Prostate gland (tissue), 2 donors: ENCODE data around the gene OR8B3. TPM values are rescaled to one million over a fixed set of nuclear protein-coding genes. Genes with fewer than 3 reads are reported as not detected.
"Not testable (repeated sequence)": the region's sequence is repeated elsewhere in the genome, so short reads cannot be mapped to it uniquely, and the experiment has no call there.

Experiments used
- DNase-seq: peaks from one replicate; pipeline ENCODE4 v3.0.0-alpha.2; 2019; ENCODE audit warnings: low spot score
- H3K27ac ChIP-seq, 2 donors: fragments of 200-600 bp; sonication (generic); 2 replicates each; pipeline ENCODE4 v1.5.1; 2017 to 2019
- H3K27me3 ChIP-seq: fragments of 200-600 bp; sonication (generic); replicated peaks from 2 replicates; pipeline ENCODE4 v1.5.1; 2019; ENCODE audit not compliant: insufficient read depth
- H3K36me3 ChIP-seq, 2 donors: fragments of 200-600 bp; sonication (generic); 1 replicate in 1 of 2; 2 replicates in 1 of 2; pipeline versions ENCODE4 v1.5.1 to v1.8.1; 2017 to 2019
- H3K4me1 ChIP-seq: fragments of 200-600 bp; sonication (generic); replicated peaks from 2 replicates; pipeline ENCODE4 v1.5.1; 2019
- H3K4me3 ChIP-seq, 2 donors: fragments of 200-600 bp; sonication (generic); 2 replicates each; pipeline ENCODE4 v1.5.1; 2017 to 2019
- H3K9me3 ChIP-seq: fragments of 200-600 bp; sonication (generic); 2 replicates; pipeline ENCODE4 v1.5.1; 2017
- POLR2A ChIP-seq: fragments of 450-650 bp; IDR thresholded peaks from one replicate; pipeline ENCODE4 v1.6.1; 2016; ENCODE audit warnings: antibody characterized with exemption, mild to moderate bottlenecking
- POLR2AphosphoS5 ChIP-seq: sonication (generic); formaldehyde crosslinking; IDR thresholded peaks from one replicate; pipeline ENCODE4 v1.6.1; 2017; ENCODE audit warnings: antibody characterized with exemption
- WGBS: methylation state at CpG from one replicate; pipeline ENCODE4 v1.1.5; 2018; 5-methylcytosine and 5-hydroxymethylcytosine counted together
- intact Hi-C: fragments of 100-400 bp; cut with DNase I; formaldehyde crosslinking; loops from one replicate; pipeline ENCODE4 v1.14.2; 2022
- total RNA-seq, 2 donors: library from RNA; depleted of rRNA; stranded (reverse); fragments of >200 nt; gene quantifications; one replicate each; pipeline ENCODE4 v1.1.0, GENCODE V29; 2016
- TF ChIP-seq, protein P1 (sequence below), 4 experiments: fragments of 200-600 bp in 2 of 4; fragments of 450-650 bp in 2 of 4; sonication (generic) in 2 of 4; IDR thresholded peaks; 1 replicate in 3 of 4; 2 replicates in 1 of 4; pipeline ENCODE4 v1.5.1; 2016 to 2019; ENCODE audit warnings: antibody characterized with exemption in 4 of 4, mild to moderate bottlenecking in 2 of 4, moderate library complexity in 2 of 4

OR8B3 gene
- total RNA-seq, 2 donors from 2014 or later, result not detected

DNA sequence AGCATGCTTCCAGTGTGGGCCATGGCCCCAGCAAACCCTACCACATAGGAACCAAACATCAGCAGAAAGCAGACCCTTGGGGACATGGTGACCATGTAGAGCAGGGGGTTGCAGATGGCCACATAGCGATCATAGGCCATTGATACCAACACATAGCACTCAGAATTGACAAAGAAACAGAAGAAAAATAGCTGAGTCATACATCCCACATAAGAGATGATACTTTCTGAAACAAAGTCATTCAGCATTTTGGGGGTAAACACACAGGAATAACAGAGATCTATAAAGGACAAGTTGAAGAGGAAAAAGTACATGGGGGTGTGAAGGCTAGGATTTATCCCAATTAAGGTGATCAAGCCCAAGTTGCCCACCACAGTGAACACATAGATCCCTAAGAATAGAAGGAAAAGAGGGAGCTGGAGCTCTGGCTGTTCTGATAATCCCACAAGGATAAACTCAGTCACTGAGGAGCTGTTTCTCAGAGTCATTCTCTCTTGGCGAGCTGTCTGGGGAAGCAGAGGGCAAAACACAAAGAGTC, 25.6 kb upstream of the OR8B3 start, which contains the start of gene OR8B4:
TSS of gene OR8B4 (minus strand) at position 488 of the 538 bp plus-strand sequence. CDS start at position 488, 0 bp downstream.
- H3K4me3 ChIP-seq, result no peak within 1 kb of the TSS
- H3K27me3 ChIP-seq, result no peaks in the 10 kb centered on the region
- intact Hi-C loops, result no loop called here
- 84% methylated on average over 2 of the region's 2 CpGs for WGBS
- no peaks in the 10 kb centered on the region for H3K9me3 ChIP-seq
- no peaks in the 10 kb centered on the region for H3K4me1 ChIP-seq
- TF ChIP-seq POLR2AphosphoS5 (no peak), POLR2A (no peak)
- TF ChIP-seq, protein P1, sequence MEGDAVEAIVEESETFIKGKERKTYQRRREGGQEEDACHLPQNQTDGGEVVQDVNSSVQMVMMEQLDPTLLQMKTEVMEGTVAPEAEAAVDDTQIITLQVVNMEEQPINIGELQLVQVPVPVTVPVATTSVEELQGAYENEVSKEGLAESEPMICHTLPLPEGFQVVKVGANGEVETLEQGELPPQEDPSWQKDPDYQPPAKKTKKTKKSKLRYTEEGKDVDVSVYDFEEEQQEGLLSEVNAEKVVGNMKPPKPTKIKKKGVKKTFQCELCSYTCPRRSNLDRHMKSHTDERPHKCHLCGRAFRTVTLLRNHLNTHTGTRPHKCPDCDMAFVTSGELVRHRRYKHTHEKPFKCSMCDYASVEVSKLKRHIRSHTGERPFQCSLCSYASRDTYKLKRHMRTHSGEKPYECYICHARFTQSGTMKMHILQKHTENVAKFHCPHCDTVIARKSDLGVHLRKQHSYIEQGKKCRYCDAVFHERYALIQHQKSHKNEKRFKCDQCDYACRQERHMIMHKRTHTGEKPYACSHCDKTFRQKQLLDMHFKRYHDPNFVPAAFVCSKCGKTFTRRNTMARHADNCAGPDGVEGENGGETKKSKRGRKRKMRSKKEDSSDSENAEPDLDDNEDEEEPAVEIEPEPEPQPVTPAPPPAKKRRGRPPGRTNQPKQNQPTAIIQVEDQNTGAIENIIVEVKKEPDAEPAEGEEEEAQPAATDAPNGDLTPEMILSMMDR (IDR thresholded peaks at IDR 0.05), result no peak
- DNase-seq, result no peak
- no peaks in the 10 kb centered on the region for H3K36me3 ChIP-seq
- no peak within 1 kb of the TSS for H3K27ac ChIP-seq

DNA sequence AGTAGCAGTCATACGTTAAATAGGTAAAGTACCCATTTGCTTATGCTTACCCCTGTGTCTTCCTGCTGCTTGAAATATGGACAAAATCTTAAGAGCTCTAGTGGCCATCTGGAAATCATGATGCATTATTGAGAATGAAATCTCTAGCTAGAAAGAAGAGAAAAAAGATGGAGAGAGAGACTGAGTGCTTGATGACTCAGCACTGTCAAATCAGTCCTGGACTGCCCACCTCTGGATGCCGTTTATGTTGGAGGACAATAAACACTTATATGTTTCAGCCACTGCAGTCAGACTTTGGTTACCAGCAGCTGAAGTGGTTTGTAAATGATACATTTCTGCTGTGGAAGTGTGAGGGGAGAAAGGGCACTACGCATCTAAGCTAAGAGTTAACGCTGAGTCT, 22.2 kb upstream of the OR8B3 start:
- Histone ChIP-seq H3K27me3 (no peaks in the 10 kb centered on the region), H3K9me3 (no peaks in the 10 kb centered on the region), H3K27ac (no peak overlapping the region), H3K4me3 (no peak overlapping the region), H3K4me1 (no peaks in the 10 kb centered on the region), H3K36me3 (no peaks in the 10 kb centered on the region)
- TF ChIP-seq, protein P1 (IDR thresholded peaks at IDR 0.05), result no peak
- TF ChIP-seq POLR2AphosphoS5, result no peak
- no peak for TF ChIP-seq POLR2A
- WGBS, result 75% methylated on average over 4 of the region's 4 CpGs
- DNase-seq, result no peak
- intact Hi-C loops, result no loop called here

GRCh38 chr11:124415356-124415923, 16.6 kb upstream of the OR8B3 start:
- DNase-seq, result no peak
- no peaks in the 10 kb centered on the region for H3K9me3 ChIP-seq
- peaks cover 3% of the 10 kb centered on the region for H3K27me3 ChIP-seq
- H3K36me3 ChIP-seq, result no peaks in the 10 kb centered on the region
- WGBS, result 21% methylated on average over 5 of the region's 5 CpGs
- no peak overlapping the region for H3K4me3 ChIP-seq
- intact Hi-C loops, result no loop called here
- no peaks in the 10 kb centered on the region for H3K4me1 ChIP-seq
- no peak overlapping the region for H3K27ac ChIP-seq
- TF ChIP-seq POLR2AphosphoS5, result no peak
- TF ChIP-seq, protein P1 (IDR thresholded peaks at IDR 0.05), result peak in 3 of 4 experiments; percentile 29 to 54 (median 44)

GRCh38 chr11:124409906-124410305, 11.1 kb upstream of the OR8B3 start:
- H3K27ac ChIP-seq, result no peak overlapping the region
- peaks cover 3% of the 10 kb centered on the region for H3K27me3 ChIP-seq
- no peaks in the 10 kb centered on the region for H3K4me1 ChIP-seq
- H3K36me3 ChIP-seq, result no peaks in the 10 kb centered on the region
- no peak overlapping the region for H3K4me3 ChIP-seq
- WGBS, result 84% methylated on average over 7 of the region's 7 CpGs
- intact Hi-C loops, result no loop called here
- TF ChIP-seq POLR2AphosphoS5 (no peak), POLR2A (no peak)
- TF ChIP-seq, protein P1 (IDR thresholded peaks at IDR 0.05), result no peak
- no peak for DNase-seq
- H3K9me3 ChIP-seq, result no peaks in the 10 kb centered on the region

GRCh38 chr11:124405581-124405980, 6.8 kb upstream of the OR8B3 start:
- Histone ChIP-seq H3K27me3 (no peaks in the 10 kb centered on the region), H3K9me3 (no peaks in the 10 kb centered on the region), H3K36me3 (no peaks in the 10 kb centered on the region), H3K27ac (no peak overlapping the region), H3K4me3 (no peak overlapping the region), H3K4me1 (no peaks in the 10 kb centered on the region)
- 71% methylated on average over 2 of the region's 2 CpGs for WGBS
- no peak for DNase-seq
- intact Hi-C loops, result no loop called here
- TF ChIP-seq POLR2AphosphoS5 (no peak), POLR2A (no peak)
- TF ChIP-seq, protein P1 (IDR thresholded peaks at IDR 0.05), result no peak

DNA sequence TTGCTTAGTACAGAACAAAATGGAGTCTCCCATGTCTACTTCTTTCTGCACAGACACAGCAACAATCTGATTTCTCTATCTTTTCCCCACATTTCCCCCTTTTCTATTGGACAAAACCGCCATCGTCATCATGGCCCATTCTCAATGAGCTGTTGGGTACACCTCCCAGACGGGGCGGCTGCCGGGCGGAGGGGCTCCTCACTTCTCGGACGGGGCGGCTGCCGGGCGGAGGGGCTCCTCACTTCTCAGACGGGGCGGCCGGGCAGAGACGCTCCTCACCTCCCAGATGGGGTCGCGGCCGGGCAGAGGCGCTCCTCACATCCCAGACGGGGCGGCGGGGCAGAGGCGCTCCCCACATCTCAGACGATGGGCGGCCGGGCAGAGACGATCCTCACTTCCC, 4.4 kb upstream of the OR8B3 start:
- intact Hi-C loops, H3K36me3 ChIP-seq, H3K9me3 ChIP-seq, H3K4me1 ChIP-seq, H3K27me3 ChIP-seq, DNase-seq, H3K27ac ChIP-seq, H3K4me3 ChIP-seq: not testable (repeated sequence)
- WGBS, result 93% methylated on average over 22 of the region's 27 CpGs
